Pons (tissue), 1 donor: ENCODE measurements around the gene RNF220.
A peak's percentile ranks its signal among the peaks of the same experiment; 100 is the strongest.
"Not testable (repeated sequence)": the region's sequence is repeated elsewhere in the genome, so short reads cannot be mapped to it uniquely, and the experiment has no call there.

Experiments
- DNase-seq: peaks from one replicate; pipeline ENCODE4 v3.0.0-alpha.2; 2016; ENCODE audit warnings: low spot score

Gene RNF220

DNA sequence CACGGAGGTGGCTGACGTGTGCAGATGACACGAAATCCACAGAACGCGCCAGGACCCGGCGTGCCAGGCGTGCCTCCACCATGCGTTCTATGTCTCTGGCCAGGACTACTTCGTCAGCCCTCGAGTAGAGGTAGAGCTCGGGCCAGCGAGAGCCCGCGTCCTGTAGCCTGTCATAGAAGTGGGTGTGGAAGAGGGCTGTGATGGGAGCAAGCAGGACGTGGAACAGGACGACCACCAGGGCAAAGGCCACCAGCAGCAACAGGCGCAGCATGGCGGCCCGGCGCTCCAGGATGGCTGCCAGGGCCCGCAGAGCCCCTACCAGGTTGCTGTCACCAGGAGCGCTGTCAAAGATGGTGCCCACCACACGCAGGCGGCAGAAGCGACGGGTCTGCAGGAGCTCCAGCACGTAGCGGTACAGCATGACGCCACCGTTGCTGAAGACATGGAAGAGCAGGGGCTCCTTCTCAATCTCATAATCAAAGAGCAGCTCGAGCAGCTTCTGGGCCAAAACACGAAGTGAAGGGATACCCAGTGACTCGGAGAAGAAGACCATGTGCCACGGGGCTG lies 249.6 kb downstream of the RNF220 start:
- no peak for DNase-seq

DNA sequence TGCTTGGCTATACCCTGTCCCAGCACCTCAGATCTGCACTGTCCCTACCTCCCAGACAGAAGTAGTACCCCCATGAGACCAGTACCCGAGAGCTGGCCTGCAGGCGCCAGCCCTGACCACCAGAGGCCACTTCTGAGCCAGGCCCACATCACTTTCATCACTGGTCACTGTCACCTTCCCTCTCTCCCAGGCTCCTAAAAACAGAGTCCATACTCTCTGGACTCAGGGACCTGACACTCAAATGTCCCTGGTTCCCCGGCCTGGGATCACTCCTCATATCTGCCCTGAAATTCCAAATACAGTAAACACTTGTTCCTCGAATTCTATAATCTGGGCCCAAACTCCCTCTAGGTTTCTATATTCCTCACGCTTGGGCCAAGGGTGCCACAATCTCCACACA lies 250.6 kb downstream of the RNF220 start:
- no peak for DNase-seq

DNA sequence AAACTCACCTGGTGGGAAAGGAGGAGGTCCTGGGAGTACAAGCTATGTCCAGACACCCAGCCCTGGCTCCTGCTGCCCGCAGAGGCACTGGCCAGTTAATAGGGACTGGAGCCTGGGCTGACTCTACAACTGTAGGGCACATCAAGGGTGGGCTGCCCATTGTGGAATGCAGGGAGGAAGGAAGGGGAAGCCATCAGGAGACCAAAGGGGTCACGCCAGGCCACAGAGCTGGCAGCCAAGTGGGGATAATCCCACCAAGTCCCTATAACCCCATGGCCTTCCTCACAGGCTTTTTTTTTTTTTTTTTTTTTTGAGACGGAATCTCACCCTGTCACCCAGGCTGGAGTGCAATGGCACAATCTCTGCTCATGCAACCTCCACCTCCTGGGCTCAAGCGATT lies 254.5 kb downstream of the RNF220 start:
- no peak for DNase-seq

DNA sequence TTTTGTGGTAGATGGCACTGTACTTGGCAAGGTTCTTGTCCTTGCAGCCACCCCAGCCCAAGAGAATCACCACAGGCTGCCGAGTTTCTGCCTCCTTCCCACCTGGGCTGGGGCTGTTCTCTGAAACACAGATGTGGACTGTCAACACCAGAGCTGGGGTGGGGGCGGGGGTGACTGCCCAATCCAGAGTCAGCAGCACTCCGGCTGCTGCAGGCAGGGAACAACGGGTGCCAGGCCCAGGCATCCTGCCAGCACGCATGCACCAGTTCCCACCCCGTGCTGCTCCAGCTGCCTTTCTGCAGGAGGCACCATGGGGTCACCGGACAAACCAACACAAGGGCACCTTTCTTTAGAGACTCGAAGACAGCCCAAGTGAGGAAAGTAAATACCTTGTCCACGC lies 255.1 kb downstream of the RNF220 start:
- peak; percentile 87 for DNase-seq

DNA sequence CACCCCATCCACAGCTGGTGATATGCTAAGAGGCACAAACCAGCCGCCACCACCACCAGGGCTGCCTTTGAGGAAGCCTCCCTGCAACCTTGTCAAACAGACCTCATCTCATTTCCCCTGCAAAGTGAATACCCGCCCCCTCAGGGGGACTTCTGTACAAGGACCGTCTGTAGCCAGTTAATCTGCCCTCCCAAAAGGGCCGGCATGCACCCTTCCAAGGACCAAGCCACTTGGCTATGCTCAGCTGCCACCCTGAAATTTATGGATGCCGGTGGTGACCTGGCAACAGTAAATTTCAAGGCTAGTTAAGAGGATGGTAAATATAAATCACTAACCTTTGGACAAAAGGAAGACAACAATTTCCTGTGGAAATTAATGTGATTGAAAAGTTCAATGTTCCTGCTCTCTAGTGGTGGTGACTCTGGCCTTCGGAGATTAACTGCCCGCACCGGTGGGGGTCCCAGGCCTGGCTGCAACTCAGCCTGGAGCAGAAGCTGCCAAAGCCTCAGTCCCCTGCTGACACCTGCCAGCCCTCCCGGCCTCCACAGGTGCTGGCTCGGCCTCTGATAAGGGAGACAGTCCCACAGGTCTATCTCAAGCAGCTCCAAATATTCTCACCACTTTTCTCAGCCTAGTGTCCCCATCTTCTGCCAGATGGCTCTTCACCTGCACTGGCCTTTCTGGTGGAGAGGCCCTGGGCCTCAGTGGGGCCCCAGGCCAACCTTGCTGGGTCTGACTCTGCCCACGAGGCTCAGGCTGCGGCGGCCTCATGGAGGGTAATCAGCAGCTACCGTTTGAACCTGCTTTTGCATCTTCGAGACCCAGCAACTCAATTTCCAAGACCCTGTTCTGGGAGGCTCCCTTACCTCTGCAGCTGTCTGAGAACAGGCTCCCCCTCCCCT lies 257.0 kb downstream of the RNF220 start:
- no peak for DNase-seq

DNA sequence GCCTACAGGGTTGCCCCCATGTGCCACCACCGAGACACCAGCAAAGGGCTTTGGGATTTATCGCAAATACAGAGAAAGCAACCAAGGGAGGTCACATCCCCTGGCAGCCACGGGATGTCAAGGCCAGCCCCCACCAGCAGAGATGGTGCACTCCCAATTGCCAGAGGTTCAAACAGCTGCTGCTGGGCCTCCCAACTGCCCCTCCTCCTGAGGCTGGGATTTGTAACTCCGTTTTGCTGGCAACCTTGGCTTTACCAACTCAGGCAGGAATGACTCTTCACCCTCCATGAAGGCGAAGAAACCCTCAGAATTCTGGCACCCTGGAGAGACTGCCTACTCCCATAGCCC lies 257.6 kb downstream of the RNF220 start:
- DNase-seq, result no peak

DNA sequence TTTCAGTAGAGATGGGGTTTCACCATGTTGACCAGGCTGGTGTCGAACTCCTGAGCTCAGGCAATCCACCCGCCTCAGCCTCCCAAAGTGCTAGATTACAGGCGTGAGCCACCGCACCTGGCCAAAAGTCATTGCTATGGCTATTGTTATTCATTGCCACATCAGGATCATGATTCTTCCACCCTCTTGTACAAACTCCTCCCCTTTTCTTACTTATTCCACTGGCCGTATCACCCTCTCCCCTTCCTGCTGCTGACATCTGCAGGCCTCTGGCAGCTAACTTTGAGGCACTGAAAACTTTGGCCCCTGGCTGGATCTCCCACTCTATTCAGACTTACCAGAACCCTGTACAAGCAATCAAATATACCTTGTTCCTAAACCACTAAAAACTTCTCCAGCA lies 258.4 kb downstream of the RNF220 start:
- DNase-seq, result no peak

DNA sequence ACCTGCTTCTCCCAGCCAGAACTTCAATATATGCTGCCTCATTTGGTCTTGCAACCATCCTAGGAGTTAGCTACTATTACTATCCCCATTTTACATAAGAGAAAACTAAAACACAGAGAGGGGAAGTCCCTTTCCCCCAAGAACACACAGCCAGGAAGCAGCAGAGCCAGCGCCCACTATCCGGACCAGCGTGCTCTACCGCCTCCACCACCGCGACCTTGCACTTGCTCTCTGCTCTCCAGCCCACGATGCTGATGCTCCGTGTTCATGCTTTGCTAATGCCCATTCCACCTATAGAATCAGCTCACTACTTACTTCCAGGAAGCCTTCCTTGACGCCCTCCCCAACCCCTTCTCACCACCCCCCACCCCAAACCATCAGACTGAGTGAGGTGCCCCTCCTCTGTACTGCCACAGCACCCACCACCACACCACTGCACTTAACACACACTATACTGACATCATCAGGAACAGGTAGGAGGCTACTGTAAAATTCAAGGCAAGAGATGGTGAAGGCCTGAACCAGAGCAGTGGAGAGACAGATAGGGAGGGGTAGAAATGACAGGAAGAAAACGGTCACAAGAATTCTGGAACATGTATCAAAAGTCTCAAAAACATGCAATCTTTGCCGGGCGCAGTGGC lies 259.8 kb downstream of the RNF220 start:
- no peak for DNase-seq

DNA sequence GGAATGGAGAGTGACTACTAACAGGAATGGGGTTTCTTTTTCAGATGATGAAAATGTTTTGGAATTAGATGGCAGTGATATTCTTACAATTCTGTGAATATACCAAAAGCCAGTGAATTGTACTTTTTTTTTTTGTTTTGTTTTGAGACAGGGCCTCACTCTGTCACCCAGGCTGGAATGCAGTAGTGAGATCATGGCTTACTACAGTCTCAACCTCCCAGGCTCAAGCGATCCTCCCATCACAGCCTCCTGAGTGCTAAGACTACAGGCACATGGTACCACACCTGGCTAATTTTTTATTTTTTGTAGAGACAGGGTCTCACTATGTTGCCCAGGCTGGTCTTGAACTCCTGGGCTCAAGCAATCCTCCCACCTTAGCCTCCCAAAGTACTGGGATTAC lies 261.7 kb downstream of the RNF220 start:
- DNase-seq, result not testable (repeated sequence)

DNA sequence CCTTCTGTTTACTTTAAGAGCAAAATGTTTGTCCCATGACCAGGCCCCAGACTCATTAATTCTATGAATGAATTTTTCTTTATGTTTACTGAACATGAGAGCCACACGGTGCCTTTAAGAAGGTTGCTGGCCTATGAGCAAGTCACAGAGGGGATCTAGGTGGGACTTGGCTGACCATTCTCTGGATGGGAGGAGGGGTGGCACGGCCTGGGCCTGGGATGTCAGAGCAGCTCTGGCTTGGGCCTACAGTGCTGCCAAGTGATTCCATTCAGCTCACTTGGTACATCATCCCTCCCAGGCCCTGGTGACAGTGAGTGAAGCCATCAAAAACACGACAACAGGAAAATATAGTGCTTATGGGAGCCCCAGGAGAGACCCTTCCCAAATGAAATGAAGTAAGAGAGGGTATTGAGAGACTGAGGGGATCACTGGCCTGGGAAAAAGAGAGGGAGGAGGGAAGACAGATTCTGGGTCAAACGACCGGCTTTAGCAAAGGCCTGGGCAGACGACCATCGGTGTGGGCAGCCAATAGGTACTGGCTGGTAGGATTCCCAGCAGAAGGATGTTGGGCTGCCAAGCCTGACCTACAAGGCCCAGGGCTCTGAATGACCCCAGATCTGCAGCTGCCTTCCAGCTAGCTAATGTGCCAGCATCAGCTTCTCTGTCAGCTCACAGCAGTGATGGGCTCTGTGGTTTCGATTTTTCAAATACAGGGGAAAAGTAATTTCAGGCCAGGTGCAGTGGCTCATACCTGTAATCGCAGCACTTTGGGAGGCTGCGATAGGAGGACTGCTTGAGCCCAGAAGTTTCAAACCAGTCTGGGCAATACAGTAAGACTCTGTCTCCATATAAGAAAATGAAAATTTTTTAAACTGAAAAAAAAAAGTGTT lies 265.9 kb downstream of the RNF220 start:
- DNase-seq, result no peak

DNA sequence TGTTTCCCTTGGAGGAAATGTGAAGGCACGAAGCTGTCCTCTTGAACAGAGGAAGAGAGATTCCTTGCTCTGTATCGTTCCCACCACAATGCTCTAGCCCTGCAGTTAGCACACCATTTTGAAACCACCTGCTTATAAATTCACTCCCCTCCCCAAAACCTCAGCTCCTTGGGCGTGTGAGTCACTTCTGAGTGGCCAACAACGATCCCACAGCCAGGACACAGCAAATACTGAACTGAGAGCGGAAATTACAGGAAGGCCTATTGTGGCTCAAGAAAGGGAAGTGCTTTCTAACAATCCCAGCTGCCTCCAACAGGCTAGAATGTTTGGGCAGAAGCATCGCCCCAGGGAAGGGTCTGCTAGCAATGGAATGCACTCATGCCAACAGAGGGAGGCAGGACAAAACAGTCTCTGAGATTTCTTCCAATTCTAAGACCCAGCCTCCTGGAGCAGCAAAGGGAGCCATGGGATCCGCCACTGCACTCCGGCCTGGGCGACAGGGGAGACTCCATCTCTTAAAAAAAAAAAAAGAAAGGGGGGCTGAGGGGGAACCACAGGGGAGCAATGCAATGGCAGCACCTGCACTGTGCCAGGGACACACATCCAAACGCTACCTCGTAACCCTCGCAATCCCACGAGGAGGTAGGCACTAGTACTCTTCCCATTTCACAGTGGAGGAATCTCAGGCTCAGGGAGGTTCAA lies 267.4 kb downstream of the RNF220 start:
- DNase-seq, result peak; percentile 74

DNA sequence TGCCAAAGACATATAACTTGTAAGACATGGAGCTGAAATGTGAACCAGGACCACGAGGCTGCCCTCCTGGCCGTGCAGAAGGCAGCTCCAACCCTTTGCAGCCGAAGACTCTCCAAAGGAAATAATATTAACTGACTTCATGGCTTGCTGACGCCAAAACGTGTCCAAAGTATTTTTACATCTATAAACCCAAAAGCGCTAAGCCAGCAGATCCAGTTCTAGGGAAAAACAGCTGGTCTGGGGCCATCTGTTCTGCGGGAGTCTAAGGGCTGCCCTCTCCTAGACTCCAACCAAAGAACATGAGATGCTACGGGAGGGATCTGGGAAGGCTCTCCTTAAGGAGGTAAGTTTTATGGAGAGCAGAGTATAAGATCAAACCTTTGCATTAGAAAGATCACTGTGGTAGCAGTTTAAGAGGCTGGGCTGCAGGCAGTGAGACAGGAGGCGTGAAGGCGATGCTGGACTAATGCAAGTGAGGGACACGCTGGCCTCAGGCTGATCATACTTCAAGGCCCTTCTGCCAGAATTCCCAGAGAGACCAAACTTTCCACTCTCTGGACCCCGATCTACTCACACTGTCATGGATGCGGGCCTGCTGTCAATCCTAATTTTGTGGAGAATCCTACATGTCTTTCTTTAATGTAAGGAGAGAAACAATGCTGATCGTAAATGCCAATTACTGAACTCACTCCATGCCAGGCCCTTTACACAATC lies 268.1 kb downstream of the RNF220 start:
- DNase-seq, result no peak

DNA sequence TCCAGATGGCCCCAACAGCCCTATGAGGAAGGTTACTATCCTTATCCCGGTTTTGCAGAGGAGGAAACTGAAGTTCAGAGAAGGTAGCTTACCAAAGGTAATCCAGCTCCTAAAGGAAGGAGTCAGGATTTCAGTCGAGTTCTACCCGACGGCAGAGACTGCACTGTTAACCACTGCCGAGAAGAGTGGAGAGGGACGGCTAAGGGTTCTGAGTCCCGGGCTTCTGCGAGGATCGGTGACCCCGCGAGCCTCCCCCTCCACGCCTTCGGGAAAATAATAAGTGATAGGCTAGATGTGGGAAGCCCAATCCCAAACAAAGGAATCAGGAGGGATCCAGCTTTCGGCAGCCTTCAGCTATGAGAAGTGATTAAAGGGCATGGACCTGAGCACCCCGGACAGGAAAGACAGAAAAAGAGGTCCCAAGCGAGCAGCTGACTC lies 268.6 kb downstream of the RNF220 start:
- DNase-seq, result no peak

DNA sequence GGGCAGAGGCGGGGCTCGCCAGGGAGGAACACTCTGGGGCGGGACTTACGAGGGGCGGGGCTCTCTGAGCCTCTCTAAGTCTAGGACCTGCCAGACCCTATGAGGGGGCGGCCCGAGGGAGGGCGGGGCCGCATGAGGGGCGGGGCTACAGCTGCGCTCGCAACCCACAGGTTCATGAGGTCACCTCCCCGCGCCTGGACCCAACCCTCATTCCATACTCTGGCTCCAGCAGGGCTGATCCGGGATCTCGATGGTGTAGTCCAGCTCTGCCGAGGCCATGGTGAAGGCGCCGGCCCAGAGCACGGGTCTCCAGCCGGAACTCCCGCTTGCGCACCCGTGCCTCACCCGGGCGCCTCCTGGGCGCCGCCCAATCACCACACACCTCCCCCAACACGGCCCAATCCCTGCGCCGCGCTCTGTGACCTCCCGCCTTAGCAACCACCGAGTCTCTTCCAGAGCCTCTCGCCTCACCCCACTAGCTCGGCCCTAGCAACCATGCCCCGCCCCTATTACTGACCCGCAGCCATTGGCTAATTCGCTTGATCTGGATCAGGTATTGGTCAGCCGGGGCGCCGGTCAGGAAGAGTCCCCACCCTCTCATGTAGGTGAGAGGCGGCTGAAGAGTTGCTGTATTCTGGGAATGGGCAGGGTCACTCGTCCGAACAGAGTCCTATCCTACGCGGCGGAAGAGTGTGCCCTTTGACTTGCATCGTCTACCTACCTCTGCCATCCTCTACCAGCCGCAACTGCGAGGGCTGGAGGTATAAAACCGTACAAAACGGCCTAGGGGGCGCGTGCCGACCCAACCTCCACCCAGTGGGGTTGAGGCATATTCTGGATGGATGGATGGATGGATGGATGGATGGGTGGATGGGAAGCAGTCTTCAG lies 269.3 kb downstream of the RNF220 start, which contains the start of the genes ARMH1 and TMEM53:
Gene ARMH1, plus strand, starts transcription at position 602 of the 888 bp plus-strand sequence. CDS start 14,984 bp downstream, outside the sequence.
Gene TMEM53, minus strand, starts transcription at position 369 of the 888 bp plus-strand sequence. Its CDS starts 90 bp downstream, at position 279.
- DNase-seq, result peak; percentile 99

DNA sequence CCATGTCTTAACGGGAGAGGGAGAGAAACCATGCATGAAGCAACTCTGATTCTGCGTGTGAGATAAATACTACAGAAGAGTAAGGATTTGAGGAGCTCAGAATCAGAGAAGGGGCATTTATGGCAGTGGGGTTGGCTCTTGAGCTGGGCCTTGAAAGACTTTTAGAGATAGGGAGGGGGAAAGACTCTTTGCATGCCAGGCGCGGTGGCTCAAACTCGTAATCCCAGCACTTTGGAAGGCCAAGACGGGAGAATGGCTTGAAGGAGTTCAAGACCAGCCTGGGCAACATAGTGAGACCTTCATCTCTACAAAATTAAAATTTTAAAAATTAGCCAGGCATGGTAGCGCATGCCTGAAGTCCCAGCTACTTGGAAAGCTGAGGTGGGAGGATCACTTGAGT lies 270.1 kb downstream of the RNF220 start:
- DNase-seq, result no peak

DNA sequence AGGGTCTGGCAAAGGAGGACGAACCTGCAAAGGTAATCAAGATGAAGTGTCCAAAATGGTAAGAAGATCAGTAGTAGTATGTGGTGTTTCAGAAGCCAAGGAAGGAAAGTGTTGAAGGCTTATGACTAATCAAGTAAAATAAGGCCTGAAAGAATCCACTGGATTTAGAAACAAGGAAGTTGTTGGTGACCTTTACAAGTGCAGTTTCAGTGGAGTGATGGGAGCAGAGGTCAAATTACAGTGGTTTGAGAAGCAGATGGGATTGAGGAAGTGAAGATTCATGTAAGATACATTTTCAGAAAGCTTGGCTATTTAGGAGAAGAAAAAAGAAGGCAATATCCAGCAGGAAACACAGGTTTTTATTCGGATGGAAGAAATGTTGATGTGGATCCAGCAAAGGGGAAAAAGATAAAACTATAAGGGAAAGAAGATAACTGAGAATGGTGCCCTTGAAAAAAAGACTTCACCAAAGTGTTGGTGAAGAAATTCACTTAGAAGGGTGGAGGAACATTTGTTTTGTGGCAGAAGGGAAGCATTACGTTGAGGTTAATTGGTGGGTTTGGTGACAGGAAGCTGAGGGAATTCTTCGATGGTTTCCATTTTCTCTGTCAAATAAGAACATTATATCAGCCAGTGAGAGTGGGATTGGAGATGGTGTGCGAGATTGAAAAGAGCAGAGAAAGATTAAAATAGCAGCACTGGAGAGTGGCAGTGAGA lies 271.6 kb downstream of the RNF220 start:
- DNase-seq, result peak; percentile 55

DNA sequence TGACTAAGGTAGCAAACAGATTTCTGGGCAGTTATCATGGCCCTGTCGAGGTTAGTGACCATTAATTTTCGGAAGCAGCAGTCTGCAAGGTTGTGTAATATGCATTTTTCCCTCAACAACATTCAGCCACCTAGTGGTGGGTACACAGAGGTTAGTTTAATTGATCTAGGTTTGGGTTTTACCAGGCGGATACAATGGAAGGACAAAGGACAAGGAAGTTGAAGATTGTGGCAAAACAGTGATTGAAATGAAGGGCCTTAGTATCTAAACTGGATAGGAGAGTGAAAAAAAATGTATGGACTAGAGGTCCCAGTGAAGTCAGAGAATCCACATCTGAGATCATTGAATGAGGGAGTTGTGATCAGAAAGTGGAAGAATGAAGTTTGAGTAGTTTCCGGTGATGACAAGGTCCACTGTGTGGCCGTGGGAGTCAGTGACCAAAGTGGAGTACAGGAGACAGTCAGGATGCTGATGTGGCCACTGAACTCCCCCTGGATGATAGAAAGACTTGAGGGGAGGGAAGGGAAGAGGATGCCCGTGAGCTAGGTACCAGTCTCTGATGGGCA lies 272.2 kb downstream of the RNF220 start:
- DNase-seq, result peak; percentile 39

DNA sequence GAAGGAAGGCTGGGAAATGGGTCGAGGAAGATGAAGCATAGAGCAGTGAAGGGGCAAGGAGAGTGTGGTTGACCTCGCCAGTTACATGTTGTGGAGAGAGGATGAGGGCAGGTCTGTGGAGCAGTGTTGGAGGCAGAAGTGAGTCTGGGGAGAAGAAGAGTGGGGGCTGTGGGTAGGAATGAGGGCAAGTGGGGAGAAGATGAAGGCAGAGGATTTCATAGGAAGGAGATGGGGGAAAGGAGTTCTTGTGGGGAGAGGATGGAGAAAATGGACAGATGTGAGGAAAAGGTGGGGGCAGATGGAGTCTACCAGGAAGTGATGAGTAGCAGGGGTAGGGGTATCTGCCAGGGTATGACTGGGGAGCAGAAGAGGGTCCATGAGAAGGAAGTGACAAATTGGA lies 273.1 kb downstream of the RNF220 start:
- no peak for DNase-seq

DNA sequence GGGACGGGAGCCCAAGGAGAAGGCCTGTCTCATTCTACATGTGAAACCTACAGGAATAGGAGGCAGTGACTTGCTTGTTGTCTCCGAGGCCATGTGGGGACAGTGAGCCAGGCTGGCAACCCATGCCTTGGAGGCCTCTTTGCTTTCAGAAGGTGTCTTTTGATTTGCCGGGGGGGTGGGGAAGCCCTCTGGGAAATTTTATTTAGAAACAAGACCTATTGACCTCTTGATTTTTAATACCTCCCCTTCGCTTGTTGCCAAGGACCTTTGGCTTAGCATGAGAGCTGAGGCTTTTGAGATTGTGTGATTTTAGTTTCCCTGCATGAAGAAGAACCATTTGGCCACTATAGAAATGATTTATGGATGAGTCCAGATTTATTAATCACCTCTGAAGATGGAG lies 273.6 kb downstream of the RNF220 start:
- no peak for DNase-seq
